ENCODE measurements around the gene TIMP2. TPM values are rescaled to one million over a fixed set of nuclear protein-coding genes. Genes with fewer than 3 reads are reported as not detected.

The TIMP2 gene
- total and polyA plus RNA-seq, 2 of the 13 experiments (the other 11 are each of a cell fraction or from before 2014, with no cell fraction given), result 3.8 to 8.5 TPM

DNA sequence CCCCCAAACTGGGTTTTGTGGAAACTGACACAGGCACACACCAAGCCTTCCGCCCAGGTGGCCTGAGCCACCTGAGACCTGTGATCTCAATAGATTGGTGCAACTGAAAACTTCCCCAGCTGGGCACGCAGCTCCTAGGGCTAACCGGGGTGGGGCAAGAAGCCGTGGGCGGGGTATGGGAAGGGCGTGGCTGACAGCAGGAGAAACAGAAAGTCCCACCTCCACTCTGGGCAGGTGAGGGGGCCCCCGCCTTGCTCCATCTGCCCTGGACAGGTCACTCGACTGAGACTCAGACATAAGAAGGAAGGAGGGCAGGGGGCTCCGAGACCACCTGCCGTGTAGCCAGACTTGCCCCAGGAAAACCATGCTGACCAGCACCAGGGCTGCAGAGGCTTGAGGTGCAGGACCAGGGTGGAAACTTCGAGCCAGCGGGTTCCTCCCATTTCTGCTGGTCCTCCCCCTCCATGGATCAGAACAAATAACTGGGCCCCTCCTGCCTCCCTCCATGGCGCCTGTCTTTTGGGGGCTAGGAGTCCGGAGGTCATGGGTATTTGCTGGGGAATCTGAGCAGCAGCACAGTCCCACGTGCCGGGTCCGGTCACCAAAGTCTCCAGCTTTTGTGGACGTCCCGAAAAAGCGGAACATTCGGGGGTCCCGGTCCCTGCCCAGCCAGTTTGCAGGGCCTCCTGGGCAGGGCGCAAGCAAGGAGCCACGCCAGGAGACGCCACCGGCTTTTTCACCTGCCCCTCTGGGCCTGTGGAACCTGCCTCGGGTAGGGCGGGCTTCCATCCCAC lies 1.3 kb downstream of the TIMP2 start (continued):
- TF ChIP-seq, protein P1, sequence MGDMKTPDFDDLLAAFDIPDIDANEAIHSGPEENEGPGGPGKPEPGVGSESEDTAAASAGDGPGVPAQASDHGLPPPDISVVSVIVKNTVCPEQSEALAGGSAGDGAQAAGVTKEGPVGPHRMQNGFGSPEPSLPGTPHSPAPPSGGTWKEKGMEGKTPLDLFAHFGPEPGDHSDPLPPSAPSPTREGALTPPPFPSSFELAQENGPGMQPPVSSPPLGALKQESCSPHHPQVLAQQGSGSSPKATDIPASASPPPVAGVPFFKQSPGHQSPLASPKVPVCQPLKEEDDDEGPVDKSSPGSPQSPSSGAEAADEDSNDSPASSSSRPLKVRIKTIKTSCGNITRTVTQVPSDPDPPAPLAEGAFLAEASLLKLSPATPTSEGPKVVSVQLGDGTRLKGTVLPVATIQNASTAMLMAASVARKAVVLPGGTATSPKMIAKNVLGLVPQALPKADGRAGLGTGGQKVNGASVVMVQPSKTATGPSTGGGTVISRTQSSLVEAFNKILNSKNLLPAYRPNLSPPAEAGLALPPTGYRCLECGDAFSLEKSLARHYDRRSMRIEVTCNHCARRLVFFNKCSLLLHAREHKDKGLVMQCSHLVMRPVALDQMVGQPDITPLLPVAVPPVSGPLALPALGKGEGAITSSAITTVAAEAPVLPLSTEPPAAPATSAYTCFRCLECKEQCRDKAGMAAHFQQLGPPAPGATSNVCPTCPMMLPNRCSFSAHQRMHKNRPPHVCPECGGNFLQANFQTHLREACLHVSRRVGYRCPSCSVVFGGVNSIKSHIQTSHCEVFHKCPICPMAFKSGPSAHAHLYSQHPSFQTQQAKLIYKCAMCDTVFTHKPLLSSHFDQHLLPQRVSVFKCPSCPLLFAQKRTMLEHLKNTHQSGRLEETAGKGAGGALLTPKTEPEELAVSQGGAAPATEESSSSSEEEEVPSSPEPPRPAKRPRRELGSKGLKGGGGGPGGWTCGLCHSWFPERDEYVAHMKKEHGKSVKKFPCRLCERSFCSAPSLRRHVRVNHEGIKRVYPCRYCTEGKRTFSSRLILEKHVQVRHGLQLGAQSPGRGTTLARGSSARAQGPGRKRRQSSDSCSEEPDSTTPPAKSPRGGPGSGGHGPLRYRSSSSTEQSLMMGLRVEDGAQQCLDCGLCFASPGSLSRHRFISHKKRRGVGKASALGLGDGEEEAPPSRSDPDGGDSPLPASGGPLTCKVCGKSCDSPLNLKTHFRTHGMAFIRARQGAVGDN (CRISPR knock-in tag; IDR thresholded peaks at IDR 0.05), result peak; percentile 52
- TF ChIP-seq THAP11 (CRISPR knock-in tag; IDR thresholded peaks at IDR 0.05), result no peak
- TF ChIP-seq NR3C1 (CRISPR knock-in tag; IDR thresholded peaks at IDR 0.05), result no peak
- no peak for TF ChIP-seq SPEN (CRISPR knock-in tag; IDR thresholded peaks at IDR 0.05; ENCODE audit: low read depth)
- TF ChIP-seq, protein P2, sequence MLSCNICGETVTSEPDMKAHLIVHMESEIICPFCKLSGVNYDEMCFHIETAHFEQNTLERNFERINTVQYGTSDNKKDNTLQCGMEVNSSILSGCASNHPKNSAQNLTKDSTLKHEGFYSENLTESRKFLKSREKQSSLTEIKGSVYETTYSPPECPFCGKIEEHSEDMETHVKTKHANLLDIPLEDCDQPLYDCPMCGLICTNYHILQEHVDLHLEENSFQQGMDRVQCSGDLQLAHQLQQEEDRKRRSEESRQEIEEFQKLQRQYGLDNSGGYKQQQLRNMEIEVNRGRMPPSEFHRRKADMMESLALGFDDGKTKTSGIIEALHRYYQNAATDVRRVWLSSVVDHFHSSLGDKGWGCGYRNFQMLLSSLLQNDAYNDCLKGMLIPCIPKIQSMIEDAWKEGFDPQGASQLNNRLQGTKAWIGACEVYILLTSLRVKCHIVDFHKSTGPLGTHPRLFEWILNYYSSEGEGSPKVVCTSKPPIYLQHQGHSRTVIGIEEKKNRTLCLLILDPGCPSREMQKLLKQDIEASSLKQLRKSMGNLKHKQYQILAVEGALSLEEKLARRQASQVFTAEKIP (CRISPR knock-in tag; IDR thresholded peaks at IDR 0.05; ENCODE audit: borderline replicate concordance), result no peak
- TF ChIP-seq ZNF331 (CRISPR knock-in tag; IDR thresholded peaks at IDR 0.05), result no peak
- TF ChIP-seq, protein P3, sequence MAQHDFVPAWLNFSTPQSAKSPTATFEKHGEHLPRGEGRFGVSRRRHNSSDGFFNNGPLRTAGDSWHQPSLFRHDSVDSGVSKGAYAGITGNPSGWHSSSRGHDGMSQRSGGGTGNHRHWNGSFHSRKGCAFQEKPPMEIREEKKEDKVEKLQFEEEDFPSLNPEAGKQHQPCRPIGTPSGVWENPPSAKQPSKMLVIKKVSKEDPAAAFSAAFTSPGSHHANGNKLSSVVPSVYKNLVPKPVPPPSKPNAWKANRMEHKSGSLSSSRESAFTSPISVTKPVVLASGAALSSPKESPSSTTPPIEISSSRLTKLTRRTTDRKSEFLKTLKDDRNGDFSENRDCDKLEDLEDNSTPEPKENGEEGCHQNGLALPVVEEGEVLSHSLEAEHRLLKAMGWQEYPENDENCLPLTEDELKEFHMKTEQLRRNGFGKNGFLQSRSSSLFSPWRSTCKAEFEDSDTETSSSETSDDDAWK (CRISPR knock-in tag; IDR thresholded peaks at IDR 0.05), result no peak
- no peak for TF ChIP-seq ZNF75D (CRISPR knock-in tag; IDR thresholded peaks at IDR 0.05; ENCODE audit: borderline replicate concordance)
- TF ChIP-seq KDM5A (IDR thresholded peaks at IDR 0.05; ENCODE audit: borderline replicate concordance, low read length), result no peak
- TF ChIP-seq SMC3 (IDR thresholded peaks at IDR 0.05; ENCODE audit: low read length), result no peak
- TF ChIP-seq SRSF1 (optimal IDR thresholded peaks at IDR 0.05; ENCODE audit: low read depth, low read length), result no peak
- TF ChIP-seq ZNF326 (CRISPR knock-in tag; IDR thresholded peaks at IDR 0.05; ENCODE audit: borderline replicate concordance), result no peak
- no peak for TF ChIP-seq GABPB1 (CRISPR knock-in tag; IDR thresholded peaks at IDR 0.05)
- TF ChIP-seq CC2D1A (CRISPR knock-in tag; IDR thresholded peaks at IDR 0.05), result no peak
- no peak for TF ChIP-seq ZNF121 (CRISPR knock-in tag; IDR thresholded peaks at IDR 0.05)
- TF ChIP-seq NRL (CRISPR knock-in tag; IDR thresholded peaks at IDR 0.05; ENCODE audit: borderline replicate concordance), result 0 out of 2 replicates have a peak, but pooled peaks have one; percentile 18
- TF ChIP-seq PAWR (CRISPR knock-in tag; IDR thresholded peaks at IDR 0.05; ENCODE audit: borderline replicate concordance), result no peak
- TF ChIP-seq, protein P4, sequence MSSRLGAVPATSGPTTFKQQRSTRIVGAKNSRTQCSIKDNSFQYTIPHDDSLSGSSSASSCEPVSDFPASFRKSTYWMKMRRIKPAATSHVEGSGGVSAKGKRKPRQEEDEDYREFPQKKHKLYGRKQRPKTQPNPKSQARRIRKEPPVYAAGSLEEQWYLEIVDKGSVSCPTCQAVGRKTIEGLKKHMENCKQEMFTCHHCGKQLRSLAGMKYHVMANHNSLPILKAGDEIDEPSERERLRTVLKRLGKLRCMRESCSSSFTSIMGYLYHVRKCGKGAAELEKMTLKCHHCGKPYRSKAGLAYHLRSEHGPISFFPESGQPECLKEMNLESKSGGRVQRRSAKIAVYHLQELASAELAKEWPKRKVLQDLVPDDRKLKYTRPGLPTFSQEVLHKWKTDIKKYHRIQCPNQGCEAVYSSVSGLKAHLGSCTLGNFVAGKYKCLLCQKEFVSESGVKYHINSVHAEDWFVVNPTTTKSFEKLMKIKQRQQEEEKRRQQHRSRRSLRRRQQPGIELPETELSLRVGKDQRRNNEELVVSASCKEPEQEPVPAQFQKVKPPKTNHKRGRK (CRISPR knock-in tag; IDR thresholded peaks at IDR 0.05), result no peak
- no peak for TF ChIP-seq HOXD1 (CRISPR knock-in tag; IDR thresholded peaks at IDR 0.05)
- no peak for TF ChIP-seq ESRRA (CRISPR knock-in tag; IDR thresholded peaks at IDR 0.05; ENCODE audit: low read depth)
- TF ChIP-seq ZNF672 (CRISPR knock-in tag; IDR thresholded peaks at IDR 0.05), result no peak
- TF ChIP-seq MED8 (CRISPR knock-in tag; IDR thresholded peaks at IDR 0.05; ENCODE audit: insufficient replicate concordance), result no peak
